Stimulated activated CD8-positive, alpha-beta memory T cell treated with anti-CD3 and anti-CD28 coated beads, Interleukin-12 subunit alpha, Interleukin-12 subunit beta, amount 100 ng/mL, for 1 hour (primary cell): ENCODE results near the gene CTU2.

Source experiments
- DNase-seq: peaks from one replicate; pipeline ENCODE4 v3.0.0-alpha.2; 2020; ENCODE audit warnings: low read depth

The CTU2 gene

GRCh38 chr16:88761143-88761534 lies 54.8 kb downstream of the CTU2 start:
- no peak for DNase-seq

- no peak for DNase-seq
Observed at GRCh38 chr16:88761830-88762229, 55.5 kb downstream of the CTU2 start.

GRCh38 chr16:88762258-88762870 lies 56.1 kb downstream of the CTU2 start:
- no peak for DNase-seq

GRCh38 chr16:88762941-88763340 lies 56.6 kb downstream of the CTU2 start:
- no peak for DNase-seq

GRCh38 chr16:88763502-88764053 lies 57.3 kb downstream of the CTU2 start:
- DNase-seq = no peak

- DNase-seq = no peak
Observed at GRCh38 chr16:88764080-88764479, 57.8 kb downstream of the CTU2 start.

- no peak for DNase-seq
Observed at GRCh38 chr16:88764913-88765349, 58.6 kb downstream of the CTU2 start.
